Measurements from ENCODE around the gene DLEC1. TPM values are rescaled to one million over a fixed set of nuclear protein-coding genes. Genes with fewer than 3 reads are reported as not detected.
A peak's percentile ranks its signal among the peaks of the same experiment; 100 is the strongest.

Gene DLEC1
- total RNA-seq, 4 donors from 2014 or later, result 0.18 to 2.2 (median 0.75) TPM

- H3K27me3 ChIP-seq, result no peaks in the 10 kb centered on the region
- DNase-seq, result peak in 1 of 3 donors; percentile 39
- H3K36me3 ChIP-seq, result no peaks in the 10 kb centered on the region
- H3K9me3 ChIP-seq, result no peaks in the 10 kb centered on the region
- no peak overlapping the region for H3K4me3 ChIP-seq
- TF ChIP-seq CTCF (IDR thresholded peaks at IDR 0.05) (no peak), POLR2A (IDR thresholded peaks at IDR 0.05) (no peak)
- H3K27ac ChIP-seq, result no peak overlapping the region
- H3K4me1 ChIP-seq, result no peaks in the 10 kb centered on the region
Observed at GRCh38 chr3:38107911-38108648, 69.1 kb downstream of the DLEC1 start.

- H3K36me3 ChIP-seq, result no peaks in the 10 kb centered on the region
- H3K27ac ChIP-seq, result no peak overlapping the region
- no peaks in the 10 kb centered on the region for H3K27me3 ChIP-seq
- TF ChIP-seq CTCF (IDR thresholded peaks at IDR 0.05), result no peak
- no peaks in the 10 kb centered on the region for H3K9me3 ChIP-seq
- peak in 2 of 3 donors; percentile 40 for DNase-seq
- no peak overlapping the region for H3K4me3 ChIP-seq
- no peaks in the 10 kb centered on the region for H3K4me1 ChIP-seq
Observed at GRCh38 chr3:38108649-38109579, 69.9 kb downstream of the DLEC1 start.

DNA sequence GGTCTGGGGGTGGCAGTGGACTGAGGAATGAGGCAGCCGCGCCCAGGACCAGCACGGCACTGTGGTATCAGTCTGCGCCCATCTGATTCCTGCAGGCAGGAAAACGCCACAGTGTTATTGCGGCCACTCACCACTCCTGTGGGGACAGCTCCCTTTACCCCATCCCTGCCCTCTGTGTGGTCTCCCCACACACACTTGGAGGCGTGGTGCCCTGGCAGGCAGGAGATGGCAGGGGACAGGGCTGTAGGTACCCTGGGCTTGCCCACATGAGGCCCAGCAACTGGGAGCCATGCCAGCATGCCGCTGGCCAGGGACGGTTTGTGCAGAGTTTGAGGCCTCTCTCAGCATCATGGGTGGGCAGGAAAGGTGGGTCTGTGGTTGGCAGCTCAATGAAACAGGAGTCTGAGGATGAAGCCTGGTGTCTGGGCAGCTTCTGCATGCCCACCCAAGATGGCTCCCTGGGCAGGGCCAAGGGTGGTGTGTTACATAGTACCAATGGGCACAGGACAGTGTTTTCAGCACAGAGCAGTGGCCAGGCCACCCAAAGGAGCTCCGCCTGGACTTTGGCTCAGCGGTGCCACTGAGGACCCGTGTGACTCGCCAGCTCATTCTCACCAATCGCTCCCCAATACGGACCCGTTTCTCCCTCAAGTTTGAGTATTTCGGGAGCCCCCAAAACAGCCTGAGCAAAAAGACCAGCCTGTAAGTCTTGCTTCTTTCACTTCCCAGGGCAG, 70.7 kb downstream of the DLEC1 start:
- TF ChIP-seq CTCF (IDR thresholded peaks at IDR 0.05), result no peak
- TF ChIP-seq POLR2A (IDR thresholded peaks at IDR 0.05), result no peak
- no peaks in the 10 kb centered on the region for H3K36me3 ChIP-seq
- H3K27ac ChIP-seq, result no peak overlapping the region
- DNase-seq, result peak in 1 of 3 donors; percentile 28
- H3K4me3 ChIP-seq, result no peak overlapping the region
- H3K27me3 ChIP-seq, result no peaks in the 10 kb centered on the region
- no peaks in the 10 kb centered on the region for H3K4me1 ChIP-seq
- H3K9me3 ChIP-seq, result no peaks in the 10 kb centered on the region

GRCh38 chr3:38110314-38111050, 71.5 kb downstream of the DLEC1 start:
- DNase-seq, result peak in 2 of 3 donors; percentile 27 to 32
- Histone ChIP-seq H3K27me3 (no peaks in the 10 kb centered on the region), H3K9me3 (no peaks in the 10 kb centered on the region), H3K4me3 (no peak overlapping the region), H3K4me1 (peaks cover 0 to 4% (median 0%) of the 10 kb centered on the region in 4 donors), H3K27ac (no peak overlapping the region), H3K36me3 (no peaks in the 10 kb centered on the region)
- TF ChIP-seq CTCF (IDR thresholded peaks at IDR 0.05) (no peak), POLR2A (IDR thresholded peaks at IDR 0.05) (no peak)

DNA sequence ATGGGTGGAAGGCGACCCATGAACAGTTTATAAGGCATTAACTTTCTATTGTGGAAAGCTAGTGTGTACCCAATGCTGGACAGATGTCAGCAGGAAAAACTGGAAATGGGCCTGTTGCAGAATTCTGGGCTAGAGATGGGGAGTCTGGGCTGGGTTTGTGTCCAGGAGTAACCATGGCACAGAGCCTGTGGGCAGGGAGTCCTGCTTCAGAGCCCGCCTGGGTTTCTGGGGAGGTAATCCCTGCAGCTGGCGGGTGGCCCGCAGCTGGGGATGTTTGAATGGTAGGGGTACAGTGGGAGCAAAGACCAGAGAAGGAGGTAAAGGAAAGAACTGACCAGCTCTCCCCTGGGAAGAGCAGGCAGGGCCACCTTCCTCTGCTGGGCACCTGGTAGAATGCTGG, 72.2 kb downstream of the DLEC1 start:
- TF ChIP-seq CTCF (IDR thresholded peaks at IDR 0.05) (no peak), POLR2A (IDR thresholded peaks at IDR 0.05) (no peak)

More for the DNA sequence above, 72.2 kb downstream of the DLEC1 start:
- H3K4me1 ChIP-seq, result peaks cover 0 to 4% (median 0%) of the 10 kb centered on the region in 4 donors
- no peaks in the 10 kb centered on the region for H3K9me3 ChIP-seq
- no peak overlapping the region for H3K27ac ChIP-seq
- DNase-seq, result no peak
- no peaks in the 10 kb centered on the region for H3K36me3 ChIP-seq
- H3K4me3 ChIP-seq, result no peak overlapping the region
- H3K27me3 ChIP-seq, result no peaks in the 10 kb centered on the region
